IMR-90 (cell line): ENCODE results near the gene LUC7L2. TPM values are rescaled to one million over a fixed set of nuclear protein-coding genes. Genes with fewer than 3 reads are reported as not detected.

Source experiments
- ATAC-seq: fragments of 200-7000 bp; cut with Tn5 transposase; 2 replicates; pipeline ENCODE4 v1.9.1; 2020; ENCODE audit warnings: low read depth, mild to moderate bottlenecking, moderate library complexity
- BruUV-seq: library from RNA; stranded (reverse); fragments of 400-500 nt; replicated peaks from 2 replicates; lab custom pipeline; 2021; lab: Mats Ljungman, UMichigan
- CTCF ChIA-PET: fragments of 300-600 bp; formaldehyde crosslinking; extraction: SDS; loops from one replicate; lab custom pipeline; 2021; ENCODE audit warnings: antibody characterized with exemption; lab: Yijun Ruan, JAX
- POLR2A ChIA-PET: fragments of 300-600 bp; sonication (Branson Sonifier 250); formaldehyde crosslinking; loops from one replicate; lab custom pipeline; 2022; ENCODE audit warnings: antibody characterized with exemption; ENCODE audit not compliant: unreplicated experiment; lab: Charles Lee
- DNase-seq: peaks from one replicate; pipeline ENCODE4 v3.0.0; 2013
- H2AFZ ChIP-seq: replicated peaks from 2 replicates; pipeline ENCODE3; 2013; ENCODE audit warnings: low read length, mild to moderate bottlenecking; ENCODE audit not compliant: poor library complexity
- H2AK5ac ChIP-seq: 2 replicates; pipeline ENCODE4 v1.6.1; 2013; ENCODE audit warnings: low read depth, low read length, inconsistent platforms
- H2AK9ac ChIP-seq: replicated peaks from 2 replicates; pipeline ENCODE3; 2013; ENCODE audit warnings: mild to moderate bottlenecking, low read depth, low read length, moderate library complexity; ENCODE audit not compliant: poor library complexity
- H2BK120ac ChIP-seq: 2 replicates; pipeline ENCODE4 v1.6.1; 2013; ENCODE audit warnings: low read depth, low read length, inconsistent platforms
- H2BK15ac ChIP-seq: 3 replicates; pipeline ENCODE4 v1.6.1; 2013; ENCODE audit warnings: low read depth, low read length, inconsistent platforms
- H2BK20ac ChIP-seq: 2 replicates; pipeline ENCODE4 v1.6.1; 2013; ENCODE audit warnings: low read depth, mild to moderate bottlenecking, inconsistent platforms, low read length, moderate library complexity
- H2BK5ac ChIP-seq: 2 replicates; pipeline ENCODE4 v1.6.1; 2013; ENCODE audit warnings: mild to moderate bottlenecking, low read depth, low read length, inconsistent platforms; ENCODE audit not compliant: poor library complexity, severe bottlenecking
- H3K14ac ChIP-seq: replicated peaks from 2 replicates; pipeline ENCODE4 v1.6.1; 2013; ENCODE audit warnings: low read depth, low read length, inconsistent platforms
- H3K18ac ChIP-seq: 2 replicates; pipeline ENCODE4 v1.6.1; 2013; ENCODE audit warnings: low read depth, low read length, control low read depth
- H3K23ac ChIP-seq: 2 replicates; pipeline ENCODE4 v1.6.1; 2013; ENCODE audit warnings: low read depth, low read length, inconsistent platforms
- H3K27ac ChIP-seq: 2 replicates; pipeline ENCODE4 v1.5.1; 2013; ENCODE audit warnings: mild to moderate bottlenecking, control low read depth, low read length; ENCODE audit not compliant: insufficient read depth
- H3K27me3 ChIP-seq: 2 replicates; pipeline ENCODE4 v1.6.1; 2013; ENCODE audit warnings: low read length; ENCODE audit not compliant: control insufficient read depth, insufficient read depth
- H3K36me3 ChIP-seq: 2 replicates; pipeline ENCODE4 v1.6.1; 2013; ENCODE audit warnings: low read length, mixed read lengths; ENCODE audit not compliant: control insufficient read depth, insufficient read depth
- H3K4ac ChIP-seq: 2 replicates; pipeline ENCODE4 v1.6.1; 2013; ENCODE audit warnings: low read depth, low read length, inconsistent platforms
- H3K4me1 ChIP-seq: 2 replicates; pipeline ENCODE4 v1.6.1; 2013; ENCODE audit warnings: low read length, mixed read lengths; ENCODE audit not compliant: control insufficient read depth, insufficient read depth
- H3K4me2 ChIP-seq: 2 replicates; pipeline ENCODE4 v1.6.1; 2013; ENCODE audit warnings: low read depth, mild to moderate bottlenecking, control low read depth, low read length, moderate library complexity
- H3K4me3 ChIP-seq: 2 replicates; pipeline ENCODE4 v1.5.1; 2013; ENCODE audit warnings: low read depth, mild to moderate bottlenecking, control low read depth, low read length, moderate library complexity; ENCODE audit not compliant: insufficient read depth
- H3K56ac ChIP-seq: 2 replicates; pipeline ENCODE4 v1.6.1; 2013; ENCODE audit warnings: low read length, inconsistent platforms; ENCODE audit not compliant: insufficient read depth; ENCODE audit errors: extremely low read depth
- H3K79me1 ChIP-seq, 2 experiments: 2 replicates each; pipeline ENCODE4 v1.6.1; 2013; ENCODE audit warnings: low read length in 2 of 2, inconsistent platforms in 1 of 2, low read depth in 1 of 2
- H3K9ac ChIP-seq: 2 replicates; pipeline ENCODE4 v1.6.1; 2013; ENCODE audit warnings: low read depth, low read length, control low read depth
- H3K9me1 ChIP-seq: 2 replicates; pipeline ENCODE4 v1.6.1; 2013; ENCODE audit warnings: low read length, inconsistent platforms; ENCODE audit not compliant: insufficient read depth
- H3K9me3 ChIP-seq: 2 replicates; pipeline ENCODE4 v1.6.1; 2013; ENCODE audit warnings: low read length; ENCODE audit not compliant: control insufficient read depth, insufficient read depth
- H4K20me1 ChIP-seq: 2 replicates; pipeline ENCODE4 v1.6.1; 2013; ENCODE audit warnings: low read length, inconsistent platforms; ENCODE audit not compliant: insufficient read depth
- H4K5ac ChIP-seq: 2 replicates; pipeline ENCODE4 v1.6.1; 2013; ENCODE audit warnings: mild to moderate bottlenecking, low read depth, low read length, control low read depth
- H4K8ac ChIP-seq, 2 experiments: 2 replicates each; pipeline ENCODE4 v1.6.1; 2013; ENCODE audit warnings: low read depth in 2 of 2, low read length in 2 of 2, control low read depth in 1 of 2, inconsistent platforms in 1 of 2
- H4K91ac ChIP-seq: 2 replicates; pipeline ENCODE4 v1.6.1; 2013; ENCODE audit warnings: low read depth, low read length, inconsistent platforms; ENCODE audit not compliant: insufficient read depth
- CEBPB ChIP-seq: IDR thresholded peaks from 2 replicates; pipeline ENCODE4 v1.6.1; 2012; ENCODE audit warnings: low read depth, low read length, improper control_type of control experiment
- CHD1 ChIP-seq: IDR thresholded peaks from 2 replicates; pipeline ENCODE4 v1.6.1; 2012; ENCODE audit warnings: low read depth, low read length, improper control_type of control experiment
- CTCF ChIP-seq: conservative IDR thresholded peaks from 2 replicates; pipeline ENCODE4 v1.5.1; 2012; ENCODE audit warnings: mild to moderate bottlenecking, low read depth, low read length, improper control_type of control experiment
- FOS ChIP-seq: fragments of 150-350 bp; IDR thresholded peaks from 2 replicates; pipeline ENCODE4 v1.6.1; 2016; ENCODE audit warnings: low read depth, low read length
- MAFK ChIP-seq: IDR thresholded peaks from 2 replicates; pipeline ENCODE4 v1.6.1; 2012; ENCODE audit warnings: low read depth, low read length, improper control_type of control experiment
- MXI1 ChIP-seq: IDR thresholded peaks from 2 replicates; pipeline ENCODE4 v1.6.1; 2012; ENCODE audit warnings: low read depth, mild to moderate bottlenecking, low read length, moderate library complexity, borderline replicate concordance
- NFE2L2 ChIP-seq: fragments of 150-350 bp; IDR thresholded peaks from 2 replicates; pipeline ENCODE4 v1.6.1; 2016; ENCODE audit warnings: low read depth, mild to moderate bottlenecking, low read length
- POLR2A ChIP-seq: IDR thresholded peaks from 2 replicates; pipeline ENCODE4 v1.6.1; 2012; ENCODE audit warnings: mild to moderate bottlenecking, low read depth, low read length
- RCOR1 ChIP-seq: IDR thresholded peaks from 2 replicates; pipeline ENCODE4 v1.6.1; 2012; ENCODE audit warnings: mild to moderate bottlenecking, low read length, improper control_type of control experiment; ENCODE audit not compliant: insufficient replicate concordance
- USF2 ChIP-seq: fragments of 150-350 bp; IDR thresholded peaks from 2 replicates; pipeline ENCODE4 v1.6.1; 2017; ENCODE audit warnings: mild to moderate bottlenecking, antibody characterized with exemption, low read length, low read depth
- WGBS, 2 experiments: methylation state at CpG; one replicate each; pipeline versions ENCODE4 v1.1.5 to v1.1.7; 2013; ENCODE audit warnings: missing lambda C conversion rate in 2 of 2; ENCODE audit not compliant: insufficient read length in 1 of 2; ENCODE audit errors: extremely low coverage in 2 of 2; 5-methylcytosine and 5-hydroxymethylcytosine counted together
- dilution Hi-C: fragments of 300-500 bp; cut with HindIII; formaldehyde crosslinking; loops from one replicate; pipeline ENCODE4 v1.14.3; 2018; ENCODE audit warnings: low sequenced_read_pairs; ENCODE audit not compliant: unreplicated experiment
- in situ Hi-C: fragments of 300-500 bp; cut with MboI; formaldehyde crosslinking; loops from 3 replicates; pipeline ENCODE4 v1.14.3; 2019; ENCODE audit warnings: low sequenced_read_pairs, inconsistent platforms, mixed read lengths
- intact Hi-C: fragments of 100-400 bp; cut with micrococcal nuclease; formaldehyde crosslinking; loops from 2 replicates; pipeline ENCODE4 v1.10.0; 2022
- polyA plus RNA-seq, 3 experiments: library from polyadenylated mRNA; depleted of rRNA; stranded (reverse); fragments of >200 nt; gene quantifications; 2 replicates each; pipeline ENCODE4 v1.2.3, GENCODE V29; 2012; ENCODE audit warnings: low replicate concordance in 1 of 3
- total RNA-seq: library from RNA; depleted of rRNA; stranded (reverse); fragments of >200 nt; gene quantifications from 2 replicates; pipeline ENCODE4 v1.2.3, GENCODE V29; 2012
- TF ChIP-seq, protein P1 (sequence below): fragments of 150-350 bp; IDR thresholded peaks from 2 replicates; pipeline ENCODE4 v1.6.1; 2016; ENCODE audit warnings: low read depth, mild to moderate bottlenecking, low read length, moderate library complexity, borderline replicate concordance

LUC7L2 gene
- total and polyA plus RNA-seq, 2 of the 4 experiments (the other 2 are of a cell fraction) = 14.9 to 31.8 TPM

- Histone ChIP-seq H3K27me3 (peaks cover 4% of the 10 kb centered on the region; the same call in 1 of the 2 replicates), H3K79me1 (no peaks in the 10 kb centered on the region), H3K9me1 (no peaks in the 10 kb centered on the region), H3K36me3 (no peaks in the 10 kb centered on the region), H3K4me2 (no peak overlapping the region), H3K27ac (no peak overlapping the region), H4K91ac (no peak overlapping the region), H2BK5ac (no peak overlapping the region), H3K9me3 (no peaks in the 10 kb centered on the region), H2BK120ac (no peak overlapping the region), H2AFZ (peak overlapping the region; percentile 43), H2BK15ac (no peak overlapping the region), H3K56ac (no peak overlapping the region), H3K4me3 (no peak overlapping the region), H4K5ac (no peak overlapping the region), H3K14ac (no peak overlapping the region), H2AK9ac (no peak overlapping the region), H3K9ac (no peak overlapping the region), H3K23ac (no peak overlapping the region), H4K8ac (no peak overlapping the region), H3K4me1 (peaks cover 4% of the 10 kb centered on the region; the same call in 1 of the 2 replicates), H4K20me1 (no peaks in the 10 kb centered on the region), H2AK5ac (no peak overlapping the region), H3K18ac (no peak overlapping the region), H3K4ac (no peak overlapping the region), H2BK20ac (no peak overlapping the region)
- ChIA-PET CTCF (no interaction called here), POLR2A (interaction anchor here (0.5 kb wide), 1 partner anchor 24 kb away, joined by 6 read pairs; no protein-coding TSS in a partner anchor)
- BruUV-seq = no TSS peak
- no peak for TF ChIP-seq MAFK
- TF ChIP-seq NFE2L2 = no peak
- no peak for TF ChIP-seq POLR2A
- TF ChIP-seq, protein P1, sequence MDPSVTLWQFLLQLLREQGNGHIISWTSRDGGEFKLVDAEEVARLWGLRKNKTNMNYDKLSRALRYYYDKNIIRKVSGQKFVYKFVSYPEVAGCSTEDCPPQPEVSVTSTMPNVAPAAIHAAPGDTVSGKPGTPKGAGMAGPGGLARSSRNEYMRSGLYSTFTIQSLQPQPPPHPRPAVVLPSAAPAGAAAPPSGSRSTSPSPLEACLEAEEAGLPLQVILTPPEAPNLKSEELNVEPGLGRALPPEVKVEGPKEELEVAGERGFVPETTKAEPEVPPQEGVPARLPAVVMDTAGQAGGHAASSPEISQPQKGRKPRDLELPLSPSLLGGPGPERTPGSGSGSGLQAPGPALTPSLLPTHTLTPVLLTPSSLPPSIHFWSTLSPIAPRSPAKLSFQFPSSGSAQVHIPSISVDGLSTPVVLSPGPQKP = no peak
- no peak for TF ChIP-seq USF2
- TF ChIP-seq FOS = no peak
- no peak for TF ChIP-seq RCOR1
- no peak for TF ChIP-seq MXI1
- no peak for TF ChIP-seq CEBPB
- TF ChIP-seq CTCF = no peak
- TF ChIP-seq CHD1 = no peak
- ATAC-seq (no peak), DNase-seq (no peak)
- in situ Hi-C loops = no loop called here
- intact Hi-C loops = no loop called here
- dilution Hi-C loops = no loop called here
- WGBS, 2 experiments = 95% methylated on average over 3 of the region's 8 CpGs; no CpG with 5 or more reads in 1 of the 2 experiments
These were observed 96.8 kb downstream of the LUC7L2 start for GRCh38 chr7:139456511-139456910.
